A549 treated with Hydrocortisone at 1 μM for 4 hours (cell line): ENCODE measurements around the gene SMIM20. TPM values are rescaled to one million over a fixed set of nuclear protein-coding genes. Genes with fewer than 3 reads are reported as not detected.

ENCODE experiments used
- total RNA-seq: library from RNA; stranded (reverse); fragments of 200-300 nt; extraction: Qiagen RNA extraction; gene quantifications from 5 replicates; pipeline ENCODE4 v1.2.3, GENCODE V29; 2022

SMIM20 gene
- total RNA-seq = 23.0 to 25.7 TPM (median 24.3 TPM) in 5 replicates

GRCh38 chr4:25913851-25914669, at the start of gene SMIM20:
Gene SMIM20 (plus strand): TSS chr4:25914220. CDS start chr4:25914314, 94 bp downstream.

Other genes with a start within 250 kb of the SMIM20 start
- 22.9 to 27.1 TPM (median 24.2 TPM) in 5 replicates for gene SEL1L3, start 51.2 kb upstream of the SMIM20 start, total RNA-seq